H1 (cell line): ENCODE data around the gene RASGRP1. TPM values are rescaled to one million over a fixed set of nuclear protein-coding genes. Genes with fewer than 3 reads are reported as not detected.

Experiments
- CTCF ChIA-PET: fragments of 300-600 bp; sonication (Branson Sonifier 250); formaldehyde crosslinking; loops from one replicate; lab custom pipeline; 2021; ENCODE audit not compliant: partially characterized antibody; lab: Charles Lee
- POLR2A ChIA-PET: fragments of 300-600 bp; sonication (Branson Sonifier 250); formaldehyde crosslinking; loops from one replicate; lab custom pipeline; 2021; ENCODE audit warnings: inconsistent platforms; ENCODE audit not compliant: partially characterized antibody; lab: Charles Lee
- DNase-seq, 2 experiments: peaks; one replicate each; pipeline versions ENCODE4 v3.0.0 to v3.0.0-alpha.2; 2010 to 2022; ENCODE audit warnings: low spot score in 2 of 2, low read depth in 1 of 2, mixed read lengths in 1 of 2
- FAIRE-seq: peaks from 2 replicates; lab custom pipeline; 2011; peaks lifted over from hg19 to GRCh38; lab: Jason Lieb, UNC
- H2AFZ ChIP-seq: 2 replicates; pipeline ENCODE4 v1.8.1; 2012; ENCODE audit warnings: low read length, inconsistent platforms
- H2AK5ac ChIP-seq: 2 replicates; pipeline ENCODE4 v1.6.1; 2013; ENCODE audit warnings: low read depth, low read length
- H2BK120ac ChIP-seq: replicated peaks from 2 replicates; pipeline ENCODE3; 2013; ENCODE audit warnings: low read depth, low read length, inconsistent platforms
- H2BK12ac ChIP-seq: 2 replicates; pipeline ENCODE4 v1.6.1; 2013; ENCODE audit warnings: low read depth, low read length
- H2BK15ac ChIP-seq: 2 replicates; pipeline ENCODE4 v1.6.1; 2013; ENCODE audit warnings: low read length
- H2BK20ac ChIP-seq: 2 replicates; pipeline ENCODE4 v1.6.1; 2013; ENCODE audit warnings: low read length
- H2BK5ac ChIP-seq: 2 replicates; pipeline ENCODE4 v1.6.1; 2013; ENCODE audit warnings: low read depth, low read length
- H3K14ac ChIP-seq: 2 replicates; pipeline ENCODE4 v1.6.1; 2013; ENCODE audit warnings: inconsistent platforms; ENCODE audit not compliant: insufficient read length
- H3K18ac ChIP-seq: 2 replicates; pipeline ENCODE4 v1.6.1; 2013; ENCODE audit warnings: low read length; ENCODE audit errors: extremely low read depth
- H3K23ac ChIP-seq: 2 replicates; pipeline ENCODE4 v1.6.1; 2013; ENCODE audit warnings: inconsistent platforms; ENCODE audit not compliant: insufficient read length
- H3K23me2 ChIP-seq: 2 replicates; pipeline ENCODE4 v1.6.1; 2013; ENCODE audit warnings: low read depth, low read length
- H3K27ac ChIP-seq: 2 replicates; pipeline ENCODE4 v1.6.1; 2011; ENCODE audit warnings: low read depth, low read length, inconsistent platforms
- H3K27me3 ChIP-seq, 4 experiments: replicated peaks in 1 of 4; 1 replicate in 1 of 4; 2 replicates in 3 of 4; pipeline versions ENCODE4 v1.6.1 to v1.8.1; 2011 to 2013; ENCODE audit warnings: low read length in 3 of 4, mild to moderate bottlenecking in 3 of 4, inconsistent platforms in 2 of 4, mixed read lengths in 2 of 4, moderate library complexity in 1 of 4; ENCODE audit not compliant: control insufficient read depth in 3 of 4, insufficient read depth in 3 of 4; ENCODE audit errors: extremely low read depth in 1 of 4
- H3K36me3 ChIP-seq, 4 experiments: 2 replicates each; pipeline versions ENCODE4 v1.6.1 to v1.8.1; 2011 to 2013; ENCODE audit warnings: mild to moderate bottlenecking in 4 of 4, low read length in 3 of 4, moderate library complexity in 2 of 4, control low read depth in 1 of 4, inconsistent platforms in 1 of 4; ENCODE audit not compliant: insufficient read depth in 4 of 4, control insufficient read depth in 2 of 4
- H3K4ac ChIP-seq: replicated peaks from 2 replicates; pipeline ENCODE3; 2013; ENCODE audit warnings: low read length, low read depth, mixed read lengths, inconsistent platforms; ENCODE audit not compliant: insufficient read length
- H3K4me1 ChIP-seq, 4 experiments: replicated peaks in 1 of 4; 1 replicate in 1 of 4; 2 replicates in 3 of 4; pipeline versions ENCODE4 v1.6.1 to v1.8.1; 2011 to 2013; ENCODE audit warnings: low read length in 3 of 4, inconsistent platforms in 2 of 4, mixed read lengths in 1 of 4; ENCODE audit not compliant: insufficient read depth in 4 of 4, control insufficient read depth in 3 of 4
- H3K4me2 ChIP-seq, 2 experiments: 2 replicates each; pipeline versions ENCODE4 v1.6.1 to v1.8.1; 2011 to 2013; ENCODE audit warnings: low read depth in 2 of 2, low read length in 2 of 2, control low read depth in 1 of 2, inconsistent platforms in 1 of 2, mild to moderate bottlenecking in 1 of 2; ENCODE audit not compliant: insufficient read depth in 1 of 2
- H3K4me3 ChIP-seq, 4 experiments: fragments of 200-600, 300-600 bp in 1 of 4; sonication (generic), shearing (Covaris generic), sonication (Bioruptor Twin) in 1 of 4; 2 replicates each; pipeline versions ENCODE4 v1.5.1 to v1.8.1; 2011 to 2016; ENCODE audit warnings: low read length in 4 of 4, low read depth in 3 of 4, control low read depth in 2 of 4, inconsistent platforms in 2 of 4, mild to moderate bottlenecking in 2 of 4, mixed read lengths in 1 of 4, moderate library complexity in 1 of 4; ENCODE audit not compliant: insufficient read depth in 2 of 4; ENCODE audit errors: extremely low read depth in 1 of 4
- H3K56ac ChIP-seq: replicated peaks from 2 replicates; pipeline ENCODE3; 2013; ENCODE audit warnings: low read depth, mild to moderate bottlenecking, mixed read lengths, low read length, inconsistent platforms; ENCODE audit not compliant: insufficient read length
- H3K79me1 ChIP-seq: 2 replicates; pipeline ENCODE4 v1.6.1; 2013; ENCODE audit warnings: low read depth, low read length, control low read depth
- H3K79me2 ChIP-seq, 2 experiments: 2 replicates each; pipeline versions ENCODE4 v1.6.1 to v1.8.1; 2012 to 2013; ENCODE audit warnings: low read length in 2 of 2, mild to moderate bottlenecking in 2 of 2, inconsistent platforms in 1 of 2; ENCODE audit not compliant: insufficient read depth in 2 of 2, control insufficient read depth in 1 of 2
- H3K9ac ChIP-seq, 4 experiments: replicated peaks in 1 of 4; 1 replicate in 1 of 4; 2 replicates in 3 of 4; pipeline versions ENCODE4 v1.6.1 to v1.8.1; 2011 to 2013; ENCODE audit warnings: low read depth in 3 of 4, low read length in 3 of 4, control low read depth in 2 of 4, mild to moderate bottlenecking in 2 of 4, moderate library complexity in 2 of 4, inconsistent platforms in 1 of 4; ENCODE audit errors: extremely low read depth in 1 of 4
- H3K9me3 ChIP-seq, 2 experiments: 2 replicates each; pipeline versions ENCODE4 v1.6.1 to v1.8.1; 2012 to 2013; ENCODE audit warnings: mild to moderate bottlenecking in 2 of 2, moderate library complexity in 2 of 2, control low read depth in 1 of 2, inconsistent platforms in 1 of 2, low read depth in 1 of 2, low read length in 1 of 2, mixed read lengths in 1 of 2; ENCODE audit not compliant: insufficient read depth in 2 of 2
- H4K20me1 ChIP-seq, 2 experiments: replicated peaks in 1 of 2; 2 replicates each; pipeline versions ENCODE3 to v1.8.1; 2011 to 2013; ENCODE audit warnings: inconsistent platforms in 2 of 2, low read length in 2 of 2, mild to moderate bottlenecking in 1 of 2; ENCODE audit not compliant: insufficient read depth in 2 of 2, control insufficient read depth in 1 of 2
- H4K5ac ChIP-seq: 2 replicates; pipeline ENCODE4 v1.6.1; 2013; ENCODE audit warnings: low read length, low read depth, mixed read lengths, inconsistent platforms; ENCODE audit not compliant: insufficient read length
- H4K8ac ChIP-seq: 2 replicates; pipeline ENCODE4 v1.8.0; 2013; ENCODE audit warnings: mild to moderate bottlenecking, moderate library complexity, low read length, inconsistent platforms; ENCODE audit not compliant: insufficient read depth; ENCODE audit errors: extremely low read depth
- H4K91ac ChIP-seq: replicated peaks from 2 replicates; pipeline ENCODE3; 2013; ENCODE audit warnings: low read length, mixed read lengths, inconsistent platforms; ENCODE audit not compliant: insufficient read length
- BACH1 ChIP-seq: IDR thresholded peaks from 2 replicates; pipeline ENCODE4 v1.6.1; 2012; ENCODE audit warnings: low read length, improper control_type of control experiment
- CEBPB ChIP-seq: IDR thresholded peaks from 2 replicates; pipeline ENCODE4 v1.6.1; 2012; ENCODE audit warnings: low read depth, low read length
- EZH2 ChIP-seq: fragments of 200-600 bp; sonication (generic); IDR thresholded peaks from 2 replicates; pipeline ENCODE4 v1.7.1; 2012; ENCODE audit warnings: low read depth, mild to moderate bottlenecking, moderate library complexity, low read length, inconsistent platforms; ENCODE audit not compliant: severe bottlenecking
- MAX ChIP-seq: IDR thresholded peaks from 2 replicates; pipeline ENCODE4 v1.6.1; 2012; ENCODE audit warnings: inconsistent platforms
- NANOG ChIP-seq: IDR thresholded peaks from 2 replicates; pipeline ENCODE4 v1.6.1; 2011; ENCODE audit warnings: low read length, low read depth, mild to moderate bottlenecking, inconsistent platforms; ENCODE audit not compliant: insufficient read depth, poor library complexity, severe bottlenecking
- RBBP5 ChIP-seq: IDR thresholded peaks from 2 replicates; pipeline ENCODE4 v1.7.1; 2012; ENCODE audit warnings: low read depth, mild to moderate bottlenecking, inconsistent platforms, low read length, moderate library complexity, borderline replicate concordance
- SIN3A ChIP-seq, 2 experiments: IDR thresholded peaks in 1 of 2; conservative IDR thresholded peaks in 1 of 2; 2 replicates each; pipeline ENCODE4 v1.6.1; 2011 to 2012; ENCODE audit warnings: low read length in 2 of 2, improper control_type of control experiment in 1 of 2, low read depth in 1 of 2, mild to moderate bottlenecking in 1 of 2
- SP1 ChIP-seq: IDR thresholded peaks from 2 replicates; pipeline ENCODE4 v1.6.1; 2011; ENCODE audit warnings: low read depth, low read length
- SP2 ChIP-seq: IDR thresholded peaks from 2 replicates; pipeline ENCODE4 v1.6.1; 2012; ENCODE audit warnings: mild to moderate bottlenecking, low read length, inconsistent platforms
- SUZ12 ChIP-seq: fragments of 200-600 bp; sonication (generic); IDR thresholded peaks from 2 replicates; pipeline ENCODE4 v1.6.1; 2012; ENCODE audit warnings: mild to moderate bottlenecking, inconsistent platforms, low read length, moderate library complexity, mixed read lengths
- TBP ChIP-seq: IDR thresholded peaks from 2 replicates; pipeline ENCODE4 v1.6.1; 2011; ENCODE audit warnings: low read depth, low read length, improper control_type of control experiment
- WGBS, 2 experiments: shearing (Covaris generic) in 1 of 2; methylation state at CpG; one replicate each; pipeline versions ENCODE4 v1.1.6 to v1.1.7; 2013 to 2015; ENCODE audit warnings: low lambda C conversion rate in 2 of 2, mixed read lengths in 2 of 2, inconsistent platforms in 1 of 2, low coverage in 1 of 2, missing lambda C conversion rate in 1 of 2; ENCODE audit not compliant: insufficient replicate concordance in 2 of 2, insufficient coverage in 1 of 2, insufficient read length in 1 of 2; ENCODE audit errors: extremely low coverage in 1 of 2, missing lambda C conversion rate in 1 of 2; 5-methylcytosine and 5-hydroxymethylcytosine counted together
- polyA plus RNA-seq, 7 experiments: library from polyadenylated mRNA; depleted of rRNA in 3 of 7; stranded (reverse) in 5 of 7; unstranded in 2 of 7; fragments of >200 nt in 5 of 7; fragments of 200-250 nt in 2 of 7; gene quantifications; 1 replicate in 5 of 7; 2 replicates in 1 of 7; 4 replicates in 1 of 7; pipeline versions ENCODE4 v1.2.1 to v1.2.3, GENCODE V29; 2011 to 2013; ENCODE audit warnings: missing spikeins in 2 of 7, mixed read lengths in 2 of 7
- total RNA-seq: library from RNA; stranded (reverse); fragmentation: NEBNext Ultra II Directional; extraction: Animal tissue kit (Norgen Biotek cat#: 25700); gene quantifications from 2 replicates; pipeline ENCODE4 v1.2.1, GENCODE V29; 2021
- TF ChIP-seq, protein P1 (sequence below): IDR thresholded peaks from 2 replicates; pipeline ENCODE4 v1.6.1; 2011; ENCODE audit warnings: low read depth, mild to moderate bottlenecking, low read length; ENCODE audit not compliant: insufficient read depth

RASGRP1 gene
- total and polyA plus RNA-seq, 2 of the 8 experiments (the other 6 are each of a cell fraction or from before 2014, with no cell fraction given) = 1.1 to 2.1 TPM

- no peak overlapping the region for H2BK15ac ChIP-seq
- no peaks in the 10 kb centered on the region for H3K9me3 ChIP-seq
- H2BK12ac ChIP-seq = no peak overlapping the region
- H3K18ac ChIP-seq = no peak overlapping the region
- WGBS, 2 experiments = 92% methylated on average over 4 of the region's 4 CpGs; no CpG with 5 or more reads in 1 of the 2 experiments
- H4K5ac ChIP-seq = no peak overlapping the region
- H4K91ac ChIP-seq = no peak overlapping the region
- H3K36me3 ChIP-seq = no peaks in the 10 kb centered on the region
- no peak overlapping the region for H4K8ac ChIP-seq
- no peaks in the 10 kb centered on the region for H3K4me1 ChIP-seq
- H3K4me3 ChIP-seq = no peak overlapping the region
- no peak overlapping the region for H2BK5ac ChIP-seq
- FAIRE-seq (no peak), DNase-seq (no peak)
- peaks cover 0 to 2% of the 10 kb centered on the region in 2 experiments for H4K20me1 ChIP-seq
- no peak overlapping the region for H2BK20ac ChIP-seq
- H3K79me1 ChIP-seq = no peaks in the 10 kb centered on the region
- no peak overlapping the region for H3K4me2 ChIP-seq
- H2AFZ ChIP-seq = no peak overlapping the region
- H3K14ac ChIP-seq = no peak overlapping the region
- H3K9ac ChIP-seq = no peak overlapping the region
- ChIA-PET CTCF (interaction anchor here (0.8 to 4.9 kb wide), 12 partner anchors 10 to 195 kb away, joined by 3 to 24 read pairs (median 6); no protein-coding TSS in a partner anchor), POLR2A (interaction anchor here (1.6 kb wide), 1 partner anchor 12 kb away, joined by 6 read pairs; no protein-coding TSS in a partner anchor)
- no peaks in the 10 kb centered on the region for H3K23me2 ChIP-seq
- no peak overlapping the region for H3K4ac ChIP-seq
- no peak overlapping the region for H2AK5ac ChIP-seq
- no peak overlapping the region for H2BK120ac ChIP-seq
- H3K23ac ChIP-seq = no peak overlapping the region
- no peaks in the 10 kb centered on the region for H3K79me2 ChIP-seq
- H3K56ac ChIP-seq = no peak overlapping the region
- H3K27ac ChIP-seq = no peak overlapping the region
- no peaks in the 10 kb centered on the region for H3K27me3 ChIP-seq
- no peak for TF ChIP-seq CEBPB
- no peak for TF ChIP-seq SIN3A (conservative IDR thresholded peaks at IDR 0.05 in 1 of 2, IDR thresholded peaks at IDR 0.05 in 1 of 2; ENCODE audit: low read depth in 1 of 2, low read length in 2 of 2)
- no peak for TF ChIP-seq BACH1
- no peak for TF ChIP-seq SP2
- TF ChIP-seq NANOG = no peak
- TF ChIP-seq, protein P1, sequence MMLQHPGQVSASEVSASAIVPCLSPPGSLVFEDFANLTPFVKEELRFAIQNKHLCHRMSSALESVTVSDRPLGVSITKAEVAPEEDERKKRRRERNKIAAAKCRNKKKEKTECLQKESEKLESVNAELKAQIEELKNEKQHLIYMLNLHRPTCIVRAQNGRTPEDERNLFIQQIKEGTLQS = no peak
- no peak for TF ChIP-seq TBP
- TF ChIP-seq RBBP5 = no peak
- TF ChIP-seq SUZ12 = no peak
- no peak for TF ChIP-seq SP1
- no peak for TF ChIP-seq EZH2
- TF ChIP-seq MAX = no peak
Observed at GRCh38 chr15:38504680-38505467, 59.7 kb downstream of the RASGRP1 start.
